ENCODE results near the gene GSPT2.

GRCh38 chrX:51795136-51795535, 51.9 kb downstream of the GSPT2 start:
- TF ChIP-seq CTCF (IDR thresholded peaks at IDR 0.05; ENCODE audit: insufficient read depth, low read depth, low read length) (no peak), EZH2 (IDR thresholded peaks at IDR 0.05; ENCODE audit: insufficient read depth, low read length) (no peak)

Measured in astrocyte (in vitro differentiated cells and primary cell).